Caco-2 (cell line): ENCODE measurements around the gene LRRC49. TPM values are rescaled to one million over a fixed set of nuclear protein-coding genes. Genes with fewer than 3 reads are reported as not detected.

Experiments
- BruUV-seq: library from RNA; stranded (reverse); fragments of 400-500 nt; replicated peaks from 2 replicates; lab custom pipeline; 2021; lab: Mats Ljungman, UMichigan
- CTCF ChIA-PET: fragments of 300-600 bp; sonication (Branson Sonifier 250); formaldehyde crosslinking; loops from one replicate; lab custom pipeline; 2022; ENCODE audit warnings: antibody characterized with exemption; lab: Charles Lee
- POLR2A ChIA-PET: fragments of 300-600 bp; sonication (Branson Sonifier 250); formaldehyde crosslinking; loops from one replicate; lab custom pipeline; 2022; ENCODE audit warnings: antibody characterized with exemption; lab: Charles Lee
- DNase-seq, 2 experiments: peaks; one replicate each; pipeline versions ENCODE4 v3.0.0 to v3.0.0-alpha.2; 2020 to 2022
- H3K27me3 ChIP-seq: replicated peaks from 2 replicates; pipeline ENCODE4 v1.6.0; 2011; ENCODE audit warnings: low read length; ENCODE audit not compliant: control insufficient read depth, insufficient read depth
- H3K36me3 ChIP-seq: 2 replicates; pipeline ENCODE4 v1.5.1; 2011; ENCODE audit warnings: low read length; ENCODE audit not compliant: control insufficient read depth, insufficient read depth
- H3K4me1 ChIP-seq: fragments of 250-450 bp; sonication (Bioruptor Pico); 2 replicates; pipeline ENCODE4 v1.5.1; 2020; ENCODE audit warnings: mild to moderate bottlenecking
- H3K4me3 ChIP-seq: 2 replicates; pipeline ENCODE4 v1.5.1; 2011; ENCODE audit warnings: low read depth, mild to moderate bottlenecking, control low read depth, low read length
- H3K9me3 ChIP-seq: fragments of 250-450 bp; sonication (Bioruptor Pico); 2 replicates; pipeline ENCODE4 v1.5.1; 2020; ENCODE audit warnings: mild to moderate bottlenecking, moderate library complexity
- H3K27ac Mint-ChIP-seq: one replicate; pipeline ENCODE4 v1.8.0; 2022; ENCODE audit warnings: mixed read lengths; ENCODE audit not compliant: unreplicated experiment
- H3K27me3 Mint-ChIP-seq: one replicate; pipeline ENCODE4 v1.8.0; 2022; ENCODE audit warnings: mixed read lengths; ENCODE audit not compliant: insufficient read depth, unreplicated experiment
- H3K36me3 Mint-ChIP-seq: one replicate; pipeline ENCODE4 v1.8.0; 2022; ENCODE audit warnings: mild to moderate bottlenecking, mixed read lengths; ENCODE audit not compliant: insufficient read depth, unreplicated experiment
- H3K4me1 Mint-ChIP-seq: one replicate; pipeline ENCODE4 v1.8.0; 2022; ENCODE audit warnings: low read depth, mixed read lengths; ENCODE audit not compliant: unreplicated experiment
- H3K4me3 Mint-ChIP-seq: one replicate; pipeline ENCODE4 v1.8.0; 2022; ENCODE audit warnings: mild to moderate bottlenecking, moderate library complexity, mixed read lengths; ENCODE audit not compliant: unreplicated experiment
- H3K9me3 Mint-ChIP-seq: one replicate; pipeline ENCODE4 v1.8.0; 2022; ENCODE audit warnings: mixed read lengths; ENCODE audit not compliant: unreplicated experiment
- CTCF ChIP-seq, 2 experiments: fragments of 200-600 bp in 1 of 2; IDR thresholded peaks; 1 replicate in 1 of 2; 2 replicates in 1 of 2; pipeline versions ENCODE4 v1.5.1 to v1.8.0; 2011 to 2022; ENCODE audit warnings: antibody characterized with exemption in 1 of 2, control low read depth in 1 of 2, inconsistent platforms in 1 of 2, low read depth in 1 of 2, low read length in 1 of 2, mild to moderate bottlenecking in 1 of 2, moderate library complexity in 1 of 2; ENCODE audit not compliant: insufficient read depth in 1 of 2, severe bottlenecking in 1 of 2, unreplicated experiment in 1 of 2
- intact Hi-C: fragments of 100-400 bp; cut with micrococcal nuclease; formaldehyde crosslinking; loops from one replicate; pipeline ENCODE4 v1.10.0; 2022; ENCODE audit not compliant: unreplicated experiment
- total RNA-seq: library from RNA; stranded (reverse); gene quantifications from 2 replicates; pipeline ENCODE4 v1.2.3, GENCODE V29; 2022

The LRRC49 gene
- total RNA-seq, 1 experiment from 2014 or later, result 0.82 TPM

GRCh38 chr15:70879401-70879800 lies 13.2 kb upstream of the LRRC49 start:
- Histone ChIP-seq H3K27me3 (no peaks in the 10 kb centered on the region), H3K4me3 (no peak overlapping the region), H3K4me1 (peaks cover 6% of the 10 kb centered on the region), H3K36me3 (no peaks in the 10 kb centered on the region), H3K9me3 (no peaks in the 10 kb centered on the region)
- POLR2A ChIA-PET, result no interaction called here
- H3K9me3 Mint-ChIP-seq, result no peaks in the 10 kb centered on the region
- TF ChIP-seq CTCF (IDR thresholded peaks at IDR 0.05; ENCODE audit: insufficient read depth in 1 of 2, low read depth in 1 of 2, low read length in 1 of 2, severe bottlenecking in 1 of 2, unreplicated experiment in 1 of 2), result no peak
- no peaks in the 10 kb centered on the region for H3K36me3 Mint-ChIP-seq
- BruUV-seq, result no TSS peak
- CTCF ChIA-PET, result no interaction called here
- H3K27me3 Mint-ChIP-seq, result peaks cover 2% of the 10 kb centered on the region
- peaks cover 11% of the 10 kb centered on the region for H3K4me1 Mint-ChIP-seq
- no peak overlapping the region for H3K27ac Mint-ChIP-seq
- intact Hi-C loops, result no loop called here
- no peak overlapping the region for H3K4me3 Mint-ChIP-seq
- no peak for DNase-seq

GRCh38 chr15:70880781-70881180 lies 11.8 kb upstream of the LRRC49 start:
- no peak for DNase-seq
- Histone ChIP-seq H3K4me3 (no peak overlapping the region), H3K4me1 (no peaks in the 10 kb centered on the region; the same call in 1 of the 2 replicates), H3K27me3 (no peaks in the 10 kb centered on the region), H3K36me3 (no peaks in the 10 kb centered on the region), H3K9me3 (no peaks in the 10 kb centered on the region)
- no TSS peak for BruUV-seq
- TF ChIP-seq CTCF (IDR thresholded peaks at IDR 0.05; ENCODE audit: insufficient read depth in 1 of 2, low read depth in 1 of 2, low read length in 1 of 2, severe bottlenecking in 1 of 2, unreplicated experiment in 1 of 2), result no peak
- POLR2A ChIA-PET, result no interaction called here
- intact Hi-C loops, result no loop called here
- CTCF ChIA-PET, result no interaction called here
- no peak overlapping the region for H3K27ac Mint-ChIP-seq
- no peaks in the 10 kb centered on the region for H3K9me3 Mint-ChIP-seq
- H3K27me3 Mint-ChIP-seq, result peaks cover 2% of the 10 kb centered on the region
- no peaks in the 10 kb centered on the region for H3K36me3 Mint-ChIP-seq
- no peak overlapping the region for H3K4me3 Mint-ChIP-seq
- no peaks in the 10 kb centered on the region for H3K4me1 Mint-ChIP-seq

- H3K27me3 ChIP-seq, result no peaks in the 10 kb centered on the region
- Mint-ChIP-seq H3K9me3 (no peaks in the 10 kb centered on the region), H3K27ac (no peak overlapping the region), H3K4me1 (no peaks in the 10 kb centered on the region), H3K27me3 (peaks cover 2% of the 10 kb centered on the region), H3K36me3 (no peaks in the 10 kb centered on the region), H3K4me3 (no peak overlapping the region)
- H3K36me3 ChIP-seq, result no peaks in the 10 kb centered on the region
- no peak for TF ChIP-seq CTCF (IDR thresholded peaks at IDR 0.05; ENCODE audit: insufficient read depth in 1 of 2, low read depth in 1 of 2, low read length in 1 of 2, severe bottlenecking in 1 of 2, unreplicated experiment in 1 of 2)
- no peaks in the 10 kb centered on the region; the same call in 1 of the 2 replicates for H3K4me1 ChIP-seq
- POLR2A ChIA-PET, result no interaction called here
- CTCF ChIA-PET, result no interaction called here
- no peak for DNase-seq
- no peak overlapping the region for H3K4me3 ChIP-seq
- intact Hi-C loops, result no loop called here
- no peaks in the 10 kb centered on the region for H3K9me3 ChIP-seq
- no TSS peak for BruUV-seq
Observed at GRCh38 chr15:70882361-70882760, 10.3 kb upstream of the LRRC49 start.
